ENCODE results near the gene LRP11. TPM values are rescaled to one million over a fixed set of nuclear protein-coding genes. Genes with fewer than 3 reads are reported as not detected.

The LRP11 gene
- total and polyA plus RNA-seq, 4 donors = 15.8 to 39.5 (median 26.5) TPM

DNA sequence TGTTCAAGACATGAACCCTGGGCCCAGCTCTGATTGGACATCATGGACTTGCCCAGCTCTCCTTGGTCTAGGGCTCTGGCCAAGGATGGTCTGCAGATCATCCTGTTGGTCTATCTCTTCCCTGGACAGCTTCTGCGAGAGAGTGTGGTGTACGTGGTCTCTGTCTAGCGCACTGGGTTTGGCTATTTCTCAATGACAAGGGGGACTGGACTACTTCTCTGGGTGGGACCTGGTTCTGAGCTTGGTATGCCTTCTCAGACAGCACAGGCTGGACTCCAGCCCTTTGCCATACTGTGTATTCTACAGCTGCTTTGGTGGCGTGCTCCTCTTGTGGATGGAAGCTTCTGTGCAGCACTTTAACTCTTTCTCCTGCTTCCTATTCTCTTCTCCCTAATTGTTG is 42.2 kb upstream of the LRP11 start:
- TF ChIP-seq, protein P1, sequence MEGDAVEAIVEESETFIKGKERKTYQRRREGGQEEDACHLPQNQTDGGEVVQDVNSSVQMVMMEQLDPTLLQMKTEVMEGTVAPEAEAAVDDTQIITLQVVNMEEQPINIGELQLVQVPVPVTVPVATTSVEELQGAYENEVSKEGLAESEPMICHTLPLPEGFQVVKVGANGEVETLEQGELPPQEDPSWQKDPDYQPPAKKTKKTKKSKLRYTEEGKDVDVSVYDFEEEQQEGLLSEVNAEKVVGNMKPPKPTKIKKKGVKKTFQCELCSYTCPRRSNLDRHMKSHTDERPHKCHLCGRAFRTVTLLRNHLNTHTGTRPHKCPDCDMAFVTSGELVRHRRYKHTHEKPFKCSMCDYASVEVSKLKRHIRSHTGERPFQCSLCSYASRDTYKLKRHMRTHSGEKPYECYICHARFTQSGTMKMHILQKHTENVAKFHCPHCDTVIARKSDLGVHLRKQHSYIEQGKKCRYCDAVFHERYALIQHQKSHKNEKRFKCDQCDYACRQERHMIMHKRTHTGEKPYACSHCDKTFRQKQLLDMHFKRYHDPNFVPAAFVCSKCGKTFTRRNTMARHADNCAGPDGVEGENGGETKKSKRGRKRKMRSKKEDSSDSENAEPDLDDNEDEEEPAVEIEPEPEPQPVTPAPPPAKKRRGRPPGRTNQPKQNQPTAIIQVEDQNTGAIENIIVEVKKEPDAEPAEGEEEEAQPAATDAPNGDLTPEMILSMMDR (IDR thresholded peaks at IDR 0.05; ENCODE audit: control extremely low read depth, extremely low read depth) = no peak
- DNase-seq (no peak), ATAC-seq (ENCODE audit: insufficient read depth, low FRiP score) (no peak)
- H3K36me3 ChIP-seq (ENCODE audit: control insufficient read depth in 4 of 4, insufficient read depth in 4 of 4, low read length in 4 of 4) = no peaks in the 10 kb centered on the region
- H3K9me3 ChIP-seq (ENCODE audit: control insufficient read depth in 4 of 4, insufficient read depth in 3 of 4, low read length in 3 of 4) = peaks cover 0 to 8% (median 0%) of the 10 kb centered on the region in 4 donors
- H3K27me3 ChIP-seq (ENCODE audit: control insufficient read depth in 3 of 3, insufficient read depth in 3 of 3, low read length in 2 of 3) = no peaks in the 10 kb centered on the region
- H3K27ac ChIP-seq (ENCODE audit: low read depth in 1 of 2, low read length in 1 of 2) = no peak overlapping the region
- H3K9ac ChIP-seq (ENCODE audit: insufficient read depth in 1 of 2, low read length in 2 of 2) = no peak overlapping the region
- peaks cover 0 to 4% (median 0%) of the 10 kb centered on the region in 5 donors for H3K4me1 ChIP-seq (ENCODE audit: control insufficient read depth in 5 of 5, insufficient read depth in 5 of 5, low read length in 5 of 5)
- H3K4me3 ChIP-seq = no peak overlapping the region
- 97 to 100% methylated on average over 4 of the region's 4 CpGs for WGBS, 2 donors

DNA sequence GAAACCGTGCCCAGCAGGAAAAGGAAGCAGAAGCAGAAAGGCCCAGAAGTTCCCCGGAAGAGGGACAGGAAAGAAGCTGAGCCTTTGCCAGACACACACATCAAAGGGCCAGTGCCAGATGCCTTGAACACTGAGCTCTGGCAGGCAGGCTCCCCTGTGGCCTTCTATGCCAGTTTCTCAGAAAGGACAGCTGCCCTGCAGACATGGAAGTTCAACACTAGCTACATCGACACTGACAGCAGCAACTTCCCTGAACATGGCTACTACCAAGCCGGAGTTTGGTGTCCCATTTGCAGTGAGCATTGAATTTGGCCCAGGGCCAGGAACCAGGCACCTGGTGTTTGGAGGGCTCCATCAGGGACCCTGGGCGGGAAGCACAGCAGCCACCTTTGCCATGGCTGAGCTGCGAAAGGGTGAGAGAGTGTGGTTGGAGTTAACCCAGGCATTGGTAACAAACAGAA is 41.8 kb upstream of the LRP11 start:
- Histone ChIP-seq H3K27me3 (ENCODE audit: control insufficient read depth in 3 of 3, insufficient read depth in 3 of 3, low read length in 2 of 3) (no peaks in the 10 kb centered on the region), H3K36me3 (ENCODE audit: control insufficient read depth in 4 of 4, insufficient read depth in 4 of 4, low read length in 4 of 4) (no peaks in the 10 kb centered on the region), H3K9ac (ENCODE audit: insufficient read depth in 1 of 2, low read length in 2 of 2) (no peak overlapping the region), H3K27ac (ENCODE audit: low read depth in 1 of 2, low read length in 1 of 2) (no peak overlapping the region), H3K4me1 (ENCODE audit: control insufficient read depth in 5 of 5, insufficient read depth in 5 of 5, low read length in 5 of 5) (peaks cover 0 to 4% (median 0%) of the 10 kb centered on the region in 5 donors), H3K4me3 (no peak overlapping the region), H3K9me3 (ENCODE audit: control insufficient read depth in 4 of 4, insufficient read depth in 3 of 4, low read length in 3 of 4) (peaks cover 0 to 8% (median 0%) of the 10 kb centered on the region in 4 donors)
- ATAC-seq (ENCODE audit: insufficient read depth, low FRiP score) (no peak), DNase-seq (no peak)
- TF ChIP-seq, protein P1 (IDR thresholded peaks at IDR 0.05; ENCODE audit: control extremely low read depth, extremely low read depth) = no peak
- 70 to 71% methylated on average over 6 of the region's 6 CpGs for WGBS, 2 donors

DNA sequence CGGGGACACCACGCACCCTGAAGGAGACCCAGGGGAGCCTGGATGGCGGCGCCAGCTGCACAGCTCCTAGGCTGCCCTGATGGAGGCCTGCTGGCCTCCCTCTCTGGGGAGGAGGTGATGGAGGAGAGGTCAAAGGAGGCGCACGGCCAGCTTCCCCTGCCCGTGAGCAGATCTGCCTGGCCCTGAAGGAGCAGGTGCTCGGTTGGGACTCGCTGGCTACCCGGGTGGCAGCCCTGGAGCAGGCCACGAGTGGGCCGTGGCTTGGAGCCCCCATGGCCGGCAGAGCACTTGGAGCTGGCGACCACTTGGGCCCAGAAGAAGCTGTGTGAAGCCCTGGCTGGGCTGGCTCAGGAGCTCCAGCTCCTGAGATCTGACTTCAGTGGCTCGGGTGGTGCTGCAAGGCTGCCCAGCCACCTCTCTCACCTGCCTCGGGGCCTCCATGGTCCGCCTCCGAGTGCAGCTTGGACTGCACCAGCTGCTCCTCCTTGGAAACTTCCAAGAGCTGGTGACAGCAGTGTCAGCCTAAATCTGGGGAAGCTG is 41.3 kb upstream of the LRP11 start:
- Histone ChIP-seq H3K36me3 (ENCODE audit: control insufficient read depth in 4 of 4, insufficient read depth in 4 of 4, low read length in 4 of 4) (no peaks in the 10 kb centered on the region), H3K27ac (ENCODE audit: low read depth in 1 of 2, low read length in 1 of 2) (no peak overlapping the region), H3K9ac (ENCODE audit: insufficient read depth in 1 of 2, low read length in 2 of 2) (no peak overlapping the region), H3K4me3 (no peak overlapping the region), H3K27me3 (ENCODE audit: control insufficient read depth in 3 of 3, insufficient read depth in 3 of 3, low read length in 2 of 3) (no peaks in the 10 kb centered on the region), H3K9me3 (ENCODE audit: control insufficient read depth in 4 of 4, insufficient read depth in 3 of 4, low read length in 3 of 4) (peaks cover 0 to 8% (median 0%) of the 10 kb centered on the region in 4 donors), H3K4me1 (ENCODE audit: control insufficient read depth in 5 of 5, insufficient read depth in 5 of 5, low read length in 5 of 5) (peaks cover 0 to 4% (median 0%) of the 10 kb centered on the region in 5 donors)
- 88 to 93% methylated on average over 18 of the region's 18 CpGs for WGBS, 2 donors
- no peak for DNase-seq
- TF ChIP-seq, protein P1 (IDR thresholded peaks at IDR 0.05; ENCODE audit: control extremely low read depth, extremely low read depth) = no peak
- peak; percentile 30 for ATAC-seq (ENCODE audit: insufficient read depth, low FRiP score)

Data from lung (tissue), 12 donors.